Activated T-cell treated with anti-CD3 and anti-CD28 coated beads for 1 hour (primary cell): Measurements from ENCODE around the gene SST.

Experiments
- DNase-seq: peaks from one replicate; pipeline ENCODE4 v3.0.0-alpha.2; 2020; ENCODE audit warnings: low read depth

The SST gene

GRCh38 chr3:187629711-187630110 lies 40.5 kb downstream of the SST start:
- no peak for DNase-seq

GRCh38 chr3:187628169-187628568 lies 42.0 kb downstream of the SST start:
- DNase-seq: no peak

GRCh38 chr3:187626581-187626980 lies 43.6 kb downstream of the SST start:
- DNase-seq: no peak

GRCh38 chr3:187624588-187624987 lies 45.6 kb downstream of the SST start:
- no peak for DNase-seq

GRCh38 chr3:187623285-187623814 lies 46.8 kb downstream of the SST start:
- DNase-seq: no peak

GRCh38 chr3:187621881-187622280 lies 48.3 kb downstream of the SST start:
- no peak for DNase-seq

- no peak for DNase-seq
These were observed 50.7 kb downstream of the SST start for GRCh38 chr3:187619461-187619860.
